Fibroblast of villous mesenchyme (primary cell): ENCODE measurements around the gene C17orf75. TPM values are rescaled to one million over a fixed set of nuclear protein-coding genes. Genes with fewer than 3 reads are reported as not detected.

Experiments
- DNase-seq: peaks from one replicate; pipeline ENCODE4 v3.0.0-alpha.2; 2010; ENCODE audit warnings: low read depth
- H3K4me3 ChIP-seq: 2 replicates; pipeline ENCODE4 v1.5.1; 2011; ENCODE audit warnings: low read depth, mild to moderate bottlenecking, low read length
- CTCF ChIP-seq: IDR thresholded peaks from 2 replicates; pipeline ENCODE4 v1.5.1; 2012; ENCODE audit warnings: low read depth, mild to moderate bottlenecking, low read length; ENCODE audit not compliant: insufficient read depth
- total RNA-seq: library from RNA; depleted of rRNA; stranded (reverse); fragments of >200 nt; gene quantifications from 2 replicates; pipeline ENCODE4 v1.2.3, GENCODE V29; 2012

C17orf75 gene
- total RNA-seq, 1 donor, result 18.6 TPM

GRCh38 chr17:32279891-32280716 is 61.9 kb downstream of the C17orf75 start:
- H3K4me3 ChIP-seq, result no peak overlapping the region
- TF ChIP-seq CTCF, result no peak
- no peak for DNase-seq

DNA sequence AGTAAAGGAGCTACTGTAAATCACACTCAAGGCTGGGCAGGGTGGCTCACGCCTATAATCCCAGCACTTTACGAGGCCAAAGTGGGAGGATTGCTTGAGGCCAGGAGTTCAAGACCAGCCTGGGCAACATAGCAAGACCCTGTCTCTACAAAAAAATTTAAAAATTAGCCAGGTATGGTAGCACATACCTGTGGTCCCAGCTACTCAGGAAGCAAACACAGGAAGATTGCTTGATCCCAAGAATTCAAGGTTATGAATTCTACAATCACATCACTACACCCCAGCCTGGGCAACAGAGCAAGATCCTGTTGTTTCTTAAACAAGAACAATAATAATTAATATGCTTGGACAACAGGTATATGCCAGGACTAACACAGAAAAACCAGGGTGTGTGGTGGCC is 63.2 kb downstream of the C17orf75 start:
- no peak for TF ChIP-seq CTCF
- H3K4me3 ChIP-seq, result no peak overlapping the region

More for the DNA sequence above, 63.2 kb downstream of the C17orf75 start:
- no peak for DNase-seq

Other genes starting within 250 kb of the C17orf75 start
- gene RHOT1, start 199.7 kb downstream of the C17orf75 start, total RNA-seq, result 29.0 and 48.8 TPM in 2 replicates
- gene RHBDL3, start 76.3 kb downstream of the C17orf75 start, total RNA-seq, result under 0.01 TPM in 1 of 2 replicates, not detected in the other
- gene ZNF207, start 8.0 kb upstream of the C17orf75 start, total RNA-seq, result 115 and 156 TPM in 2 replicates
- gene PSMD11, start 102.3 kb upstream of the C17orf75 start, total RNA-seq, result 105 and 117 TPM in 2 replicates
- gene CDK5R1, start 144.8 kb upstream of the C17orf75 start, total RNA-seq, result 0.64 and 0.86 TPM in 2 replicates